Omental fat pad (tissue), 4 donors: ENCODE measurements around the gene WDR43. TPM values are rescaled to one million over a fixed set of nuclear protein-coding genes. Genes with fewer than 3 reads are reported as not detected.

ENCODE experiments used
- ATAC-seq: fragments of 150-250 bp; one replicate; pipeline ENCODE4 v1.9.1; 2016; ENCODE audit warnings: mild to moderate bottlenecking, moderate library complexity; ENCODE audit not compliant: low FRiP score
- DNase-seq: peaks from one replicate; pipeline ENCODE4 v3.0.0-alpha.2; 2019; ENCODE audit warnings: low spot score
- total RNA-seq, 4 donors: library from RNA; depleted of rRNA; stranded (reverse); fragments of >200 nt; gene quantifications; one replicate each; pipeline ENCODE4 v1.1.0, GENCODE V29; 2016
- TF ChIP-seq, protein P1 (sequence below), 3 donors: fragments of 450-650 bp; IDR thresholded peaks; one replicate each; pipeline ENCODE4 v1.5.1; 2016 to 2017; ENCODE audit warnings: antibody characterized with exemption in 3 of 3, mild to moderate bottlenecking in 3 of 3, moderate library complexity in 2 of 3

Gene WDR43, protein sequence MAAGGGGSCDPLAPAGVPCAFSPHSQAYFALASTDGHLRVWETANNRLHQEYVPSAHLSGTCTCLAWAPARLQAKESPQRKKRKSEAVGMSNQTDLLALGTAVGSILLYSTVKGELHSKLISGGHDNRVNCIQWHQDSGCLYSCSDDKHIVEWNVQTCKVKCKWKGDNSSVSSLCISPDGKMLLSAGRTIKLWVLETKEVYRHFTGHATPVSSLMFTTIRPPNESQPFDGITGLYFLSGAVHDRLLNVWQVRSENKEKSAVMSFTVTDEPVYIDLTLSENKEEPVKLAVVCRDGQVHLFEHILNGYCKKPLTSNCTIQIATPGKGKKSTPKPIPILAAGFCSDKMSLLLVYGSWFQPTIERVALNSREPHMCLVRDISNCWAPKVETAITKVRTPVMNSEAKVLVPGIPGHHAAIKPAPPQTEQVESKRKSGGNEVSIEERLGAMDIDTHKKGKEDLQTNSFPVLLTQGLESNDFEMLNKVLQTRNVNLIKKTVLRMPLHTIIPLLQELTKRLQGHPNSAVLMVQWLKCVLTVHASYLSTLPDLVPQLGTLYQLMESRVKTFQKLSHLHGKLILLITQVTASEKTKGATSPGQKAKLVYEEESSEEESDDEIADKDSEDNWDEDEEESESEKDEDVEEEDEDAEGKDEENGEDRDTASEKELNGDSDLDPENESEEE
- total RNA-seq: 100 to 1,000 TPM in 1 of 4 donors, 10 to 100 TPM in 3; 41.6 to 156 (median 68.3) TPM

DNA sequence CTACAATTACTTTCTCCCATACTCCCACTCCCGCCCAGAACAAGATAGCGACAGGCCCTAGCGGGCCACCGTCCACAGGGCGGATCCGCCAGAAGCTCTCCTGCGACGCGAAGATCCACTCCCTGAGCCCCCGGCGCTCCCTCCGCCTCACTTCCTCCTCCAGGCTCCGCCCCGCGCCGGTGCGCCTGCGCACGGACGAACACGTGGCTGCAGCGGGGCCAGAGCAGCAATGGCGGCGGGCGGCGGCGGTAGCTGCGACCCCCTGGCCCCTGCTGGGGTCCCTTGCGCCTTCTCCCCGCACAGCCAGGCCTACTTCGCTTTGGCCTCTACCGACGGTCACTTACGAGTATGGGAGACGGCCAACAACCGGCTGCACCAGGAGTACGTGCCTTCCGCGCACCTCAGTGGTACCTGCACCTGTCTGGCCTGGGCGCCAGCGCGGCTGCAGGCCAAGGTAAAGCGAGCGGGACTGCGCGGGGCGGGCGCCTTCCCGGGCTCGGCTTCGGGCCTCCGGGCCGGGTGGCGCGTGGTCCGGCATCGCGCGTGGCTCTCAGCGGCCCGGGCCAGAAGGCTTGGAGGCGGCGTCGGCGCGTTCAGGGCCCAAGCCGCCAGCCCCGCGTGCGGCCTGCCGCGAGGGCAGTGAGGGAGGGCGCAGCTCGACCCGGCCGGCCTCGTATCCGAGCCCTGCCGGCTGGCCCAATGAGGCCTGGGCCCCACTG lies at the start of gene WDR43:
TSS of gene WDR43 (plus strand) at position 198 of the 719 bp plus-strand sequence. CDS start at position 230, 32 bp downstream.
- DNase-seq: peak; percentile 85
- ATAC-seq: peak; percentile 96
- TF ChIP-seq, protein P1, sequence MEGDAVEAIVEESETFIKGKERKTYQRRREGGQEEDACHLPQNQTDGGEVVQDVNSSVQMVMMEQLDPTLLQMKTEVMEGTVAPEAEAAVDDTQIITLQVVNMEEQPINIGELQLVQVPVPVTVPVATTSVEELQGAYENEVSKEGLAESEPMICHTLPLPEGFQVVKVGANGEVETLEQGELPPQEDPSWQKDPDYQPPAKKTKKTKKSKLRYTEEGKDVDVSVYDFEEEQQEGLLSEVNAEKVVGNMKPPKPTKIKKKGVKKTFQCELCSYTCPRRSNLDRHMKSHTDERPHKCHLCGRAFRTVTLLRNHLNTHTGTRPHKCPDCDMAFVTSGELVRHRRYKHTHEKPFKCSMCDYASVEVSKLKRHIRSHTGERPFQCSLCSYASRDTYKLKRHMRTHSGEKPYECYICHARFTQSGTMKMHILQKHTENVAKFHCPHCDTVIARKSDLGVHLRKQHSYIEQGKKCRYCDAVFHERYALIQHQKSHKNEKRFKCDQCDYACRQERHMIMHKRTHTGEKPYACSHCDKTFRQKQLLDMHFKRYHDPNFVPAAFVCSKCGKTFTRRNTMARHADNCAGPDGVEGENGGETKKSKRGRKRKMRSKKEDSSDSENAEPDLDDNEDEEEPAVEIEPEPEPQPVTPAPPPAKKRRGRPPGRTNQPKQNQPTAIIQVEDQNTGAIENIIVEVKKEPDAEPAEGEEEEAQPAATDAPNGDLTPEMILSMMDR (IDR thresholded peaks at IDR 0.05): no peak

DNA sequence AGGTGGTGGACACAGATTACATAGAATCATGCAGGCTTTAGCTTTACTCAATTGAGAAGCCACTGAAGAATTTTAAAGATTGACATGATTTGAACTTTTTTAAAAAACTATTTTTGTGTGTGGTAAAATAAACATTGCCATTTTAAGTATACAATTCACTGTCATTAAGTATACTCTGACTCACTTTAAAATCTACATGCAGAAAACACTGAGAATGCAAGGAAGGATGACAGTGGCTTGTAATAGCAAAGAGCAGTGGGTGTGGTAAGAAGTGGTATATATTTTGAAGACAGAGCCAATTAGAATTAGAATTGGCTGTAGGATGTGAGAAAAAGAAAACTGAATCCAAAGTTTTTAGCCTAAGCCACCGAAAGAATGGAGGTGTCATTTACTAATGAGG lies 39.3 kb upstream of the WDR43 start:
- DNase-seq (no peak), ATAC-seq (no peak)
- TF ChIP-seq, protein P1 (IDR thresholded peaks at IDR 0.05): no peak

DNA sequence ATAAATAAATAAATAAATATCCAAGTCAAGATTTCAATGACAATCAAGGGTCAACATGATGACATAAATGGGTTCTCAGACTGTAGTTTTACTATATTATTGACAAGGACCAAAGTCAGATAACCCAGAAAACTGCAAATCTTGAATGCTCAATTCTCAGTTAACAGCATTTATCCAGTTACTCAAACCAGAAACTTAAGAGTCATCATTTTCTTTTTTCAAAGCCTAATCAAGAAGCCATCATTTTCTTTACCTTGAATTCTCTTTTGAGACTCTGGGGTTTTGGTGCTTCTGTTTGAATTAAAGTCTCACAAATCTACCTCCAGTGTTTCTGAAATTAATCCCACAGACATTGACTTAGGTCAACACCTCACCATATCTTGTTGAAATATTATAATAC lies 38.5 kb upstream of the WDR43 start:
- TF ChIP-seq, protein P1 (IDR thresholded peaks at IDR 0.05): no peak
- ATAC-seq (no peak), DNase-seq (no peak)

DNA sequence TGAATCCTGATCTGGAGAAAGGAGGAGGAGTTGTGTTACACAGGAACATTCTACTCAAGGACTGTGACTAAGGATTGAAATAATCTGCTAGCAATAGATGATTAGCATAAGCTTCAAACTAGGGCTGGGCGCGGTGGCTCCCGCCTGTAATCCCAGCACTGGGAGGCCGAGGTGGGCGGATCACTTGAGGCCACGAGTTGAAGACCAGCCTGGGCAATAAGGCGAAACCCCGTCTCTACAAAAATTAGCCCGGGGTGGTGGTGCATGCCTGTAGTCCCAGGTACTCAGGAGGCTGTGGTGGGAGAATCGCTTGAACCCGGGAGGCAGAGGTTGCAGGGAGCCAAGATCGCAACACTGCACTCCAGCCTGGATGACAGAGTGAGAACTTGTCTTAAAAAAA lies 25.9 kb upstream of the WDR43 start:
- ATAC-seq (no peak), DNase-seq (no peak)
- TF ChIP-seq, protein P1 (IDR thresholded peaks at IDR 0.05): no peak

DNA sequence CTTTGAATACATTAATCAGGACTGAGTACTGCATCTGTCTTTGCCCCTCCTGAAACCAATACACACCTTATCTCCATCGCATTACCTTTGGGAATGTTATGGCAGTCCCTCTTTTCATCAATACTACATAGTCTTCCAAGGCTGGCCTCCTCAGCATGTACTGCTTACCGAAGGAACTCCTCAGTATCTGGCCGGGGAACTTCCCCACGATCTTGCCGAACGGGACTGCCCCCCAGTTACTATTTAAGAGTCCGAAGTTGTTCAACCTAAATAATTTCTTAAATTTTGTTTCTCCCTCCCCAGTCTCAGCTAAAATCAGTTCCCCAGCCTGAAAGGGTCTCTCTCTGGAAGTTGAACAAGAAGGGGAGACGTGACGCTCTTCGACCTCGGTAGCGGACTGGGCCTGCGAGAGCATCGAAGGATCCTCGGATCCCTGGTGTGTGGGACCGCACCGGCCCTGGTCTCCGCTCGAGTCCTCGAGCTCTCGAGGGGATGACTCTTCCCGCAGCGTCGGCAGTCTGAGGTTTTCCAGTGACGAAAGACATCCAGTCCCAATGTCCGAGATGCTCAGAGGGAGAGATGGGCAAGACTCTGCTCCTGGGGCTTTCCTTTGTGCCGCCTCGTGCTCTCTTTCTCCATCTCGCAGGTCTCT lies 24.8 kb upstream of the WDR43 start:
- DNase-seq (no peak), ATAC-seq (peak; percentile 65)
- TF ChIP-seq, protein P1 (IDR thresholded peaks at IDR 0.05): no peak

DNA sequence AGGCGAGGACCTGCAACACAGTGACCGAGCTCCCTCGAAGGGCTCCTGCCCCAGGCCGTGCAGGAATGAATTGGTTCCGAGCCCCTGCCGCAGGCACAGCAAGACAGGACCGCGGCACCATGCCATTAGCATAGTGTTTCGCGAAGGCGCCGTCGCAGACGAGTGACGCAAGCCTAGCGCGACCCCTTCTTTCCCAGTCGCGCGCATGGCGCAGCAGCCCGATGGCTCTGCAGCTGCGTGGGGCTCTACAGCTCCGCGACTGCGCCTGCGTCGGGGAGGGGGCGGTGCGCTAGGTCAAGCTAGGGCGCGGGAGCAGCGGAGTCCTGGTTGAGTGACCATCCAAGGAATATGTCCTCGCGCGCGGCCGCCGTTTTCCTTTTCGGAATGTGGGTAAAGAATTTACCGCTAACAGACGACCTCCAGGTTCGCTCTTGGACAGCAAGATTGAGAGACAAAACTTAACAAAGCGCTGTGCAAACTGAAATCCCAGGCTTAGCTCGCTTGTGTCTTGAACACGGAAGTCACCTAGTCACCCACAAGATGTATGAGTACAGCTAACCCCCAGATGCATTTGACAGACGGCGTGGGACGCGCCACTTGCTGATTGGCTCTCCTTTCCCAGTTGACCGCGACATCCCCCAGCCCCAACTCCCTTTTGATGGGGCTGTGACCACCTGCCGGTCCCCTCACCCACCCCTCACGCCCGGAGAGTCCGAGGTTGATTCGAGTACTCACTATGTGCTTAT lies 24.1 kb upstream of the WDR43 start, which contains the start of gene TRMT61B:
TSS of gene TRMT61B (minus strand) at position 164 of the 746 bp plus-strand sequence. CDS start at position 132, 32 bp downstream.
- peak; percentile 99 for ATAC-seq
- DNase-seq: peak; percentile 97
- TF ChIP-seq, protein P1 (IDR thresholded peaks at IDR 0.05): no peak
